HG02884 (cell line): ENCODE results near the gene RUVBL1.

Source experiments
- ATAC-seq: cut with Tn5 transposase; IDR thresholded peaks from one replicate; pipeline ENCODE4 v1.9.1; 2021; ENCODE audit warnings: mild to moderate bottlenecking, moderate library complexity; ENCODE audit not compliant: unreplicated experiment

RUVBL1 gene

GRCh38 chr3:128083980-128084674 is 39.5 kb downstream of the RUVBL1 start:
- ATAC-seq, result no peak

- ATAC-seq, result no peak
Measured at GRCh38 chr3:128083396-128083795, 40.2 kb downstream of the RUVBL1 start.

GRCh38 chr3:128082546-128082945 is 41.1 kb downstream of the RUVBL1 start:
- no peak for ATAC-seq

- no peak for ATAC-seq
Measured at GRCh38 chr3:128081846-128082245, 41.8 kb downstream of the RUVBL1 start.

GRCh38 chr3:128081226-128081625 is 42.4 kb downstream of the RUVBL1 start:
- ATAC-seq, result no peak

- ATAC-seq, result no peak
Measured at GRCh38 chr3:128080323-128081080, 43.1 kb downstream of the RUVBL1 start.

GRCh38 chr3:128079823-128080222 is 43.8 kb downstream of the RUVBL1 start:
- ATAC-seq, result no peak

GRCh38 chr3:128078875-128079274 is 44.7 kb downstream of the RUVBL1 start:
- ATAC-seq, result no peak

GRCh38 chr3:128078322-128078721 is 45.3 kb downstream of the RUVBL1 start:
- no peak for ATAC-seq

GRCh38 chr3:128077665-128078064 is 45.9 kb downstream of the RUVBL1 start:
- no peak for ATAC-seq

GRCh38 chr3:128077202-128077624 is 46.4 kb downstream of the RUVBL1 start:
- ATAC-seq, result no peak

- ATAC-seq, result no peak
Measured at GRCh38 chr3:128076483-128077201, 47.0 kb downstream of the RUVBL1 start.

- ATAC-seq, result no peak
Measured at GRCh38 chr3:128075522-128076482, 47.8 kb downstream of the RUVBL1 start.

- ATAC-seq, result no peak
Measured at GRCh38 chr3:128074851-128075521, 48.6 kb downstream of the RUVBL1 start.

GRCh38 chr3:128073807-128074206 is 49.8 kb downstream of the RUVBL1 start:
- ATAC-seq, result no peak

- ATAC-seq, result no peak
Measured at GRCh38 chr3:128073185-128073725, 50.4 kb downstream of the RUVBL1 start.

- ATAC-seq, result no peak
Measured at GRCh38 chr3:128072454-128073184, 51.0 kb downstream of the RUVBL1 start.

- no peak for ATAC-seq
Measured at GRCh38 chr3:128071771-128072453, 51.7 kb downstream of the RUVBL1 start.
